ENCODE measurements around the gene CD63. TPM values are rescaled to one million over a fixed set of nuclear protein-coding genes. Genes with fewer than 3 reads are reported as not detected.
"Not testable (repeated sequence)": the region's sequence is repeated elsewhere in the genome, so short reads cannot be mapped to it uniquely, and the experiment has no call there.

The CD63 gene
- 177 TPM for polyA plus RNA-seq (2012; ENCODE audit: insufficient read depth, insufficient read length)

DNA sequence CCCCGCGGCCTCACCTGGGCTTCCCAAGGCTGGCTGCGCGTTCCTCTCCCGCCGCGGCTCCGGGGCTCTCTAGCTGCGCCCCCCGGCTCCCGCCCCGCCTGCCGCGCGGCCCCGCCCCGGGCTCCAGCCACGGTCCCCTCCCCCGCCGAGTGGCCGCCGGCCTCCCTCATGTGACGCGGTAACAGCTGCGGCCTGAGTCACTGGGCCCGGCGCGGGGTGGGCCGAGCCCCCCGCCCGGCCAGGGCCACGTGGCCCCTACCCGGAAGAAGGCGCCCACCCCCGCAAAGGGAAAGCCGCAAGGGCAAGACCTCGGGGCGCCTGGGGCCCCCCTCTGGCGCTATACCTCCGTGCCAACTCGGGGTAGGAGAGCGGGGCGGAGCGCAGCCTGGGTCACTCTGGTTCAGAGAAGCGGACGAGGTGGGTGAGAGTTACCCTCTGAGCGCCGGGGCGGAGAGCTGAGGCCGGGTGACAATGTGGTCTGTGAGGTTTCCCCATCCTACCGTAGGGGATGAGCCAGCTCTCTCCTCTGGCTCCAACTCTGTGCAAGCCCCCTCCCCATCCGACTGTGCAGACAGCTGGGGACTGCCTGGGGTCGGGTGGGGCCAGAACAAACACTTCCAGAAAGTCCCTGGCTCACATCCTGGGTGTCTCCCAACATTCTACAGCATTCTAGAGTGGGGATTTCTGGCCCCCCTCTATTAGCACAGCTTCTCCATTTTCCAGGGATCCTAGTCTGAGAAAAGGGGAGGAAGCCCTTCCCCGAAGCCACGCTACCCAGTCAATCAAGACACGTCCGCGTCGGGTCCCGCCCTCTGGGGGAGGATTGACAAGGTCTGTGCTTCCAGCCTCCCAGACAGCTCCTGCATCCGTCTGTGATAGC lies at the start of gene CD63:
Gene CD63, minus strand, starts transcription at position 71 of the 880 bp plus-strand sequence. CDS start 668 bp downstream, outside the sequence.
- H3K4me3 ChIP-seq (ENCODE audit: low read length) = peak within 1 kb of the TSS; percentile 86
- peak; percentile 67 for DNase-seq (ENCODE audit: low read depth, low spot score)

DNA sequence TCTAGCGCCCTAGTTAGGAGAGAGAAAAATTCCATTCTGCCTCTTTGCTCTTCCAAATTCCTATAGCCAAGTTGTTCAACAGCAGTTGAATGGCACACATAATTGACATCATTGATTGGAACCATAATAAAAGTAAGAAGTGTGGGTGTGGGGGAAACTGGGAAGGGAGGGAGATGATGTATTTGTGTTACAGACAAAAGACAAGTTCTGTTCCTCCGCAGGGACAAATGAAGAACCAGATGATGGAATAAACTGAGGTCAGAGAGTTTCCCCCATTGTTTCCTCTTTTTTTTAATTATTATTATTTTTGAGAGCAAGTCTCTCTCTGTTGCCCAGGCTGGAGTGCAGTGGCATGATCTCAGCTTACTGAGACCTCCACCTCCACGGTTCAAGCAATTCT lies 49.0 kb upstream of the CD63 start:
- DNase-seq (ENCODE audit: low read depth, low spot score) = no peak

GRCh38 chr12:55771736-55772135 lies 42.9 kb upstream of the CD63 start:
- DNase-seq (ENCODE audit: low read depth, low spot score) = no peak
- no peak overlapping the region for H3K4me3 ChIP-seq (ENCODE audit: low read length)

More for the DNA sequence above, 49.0 kb upstream of the CD63 start:
- H3K4me3 ChIP-seq (ENCODE audit: low read length) = no peak overlapping the region

- no peak overlapping the region for H3K4me3 ChIP-seq (ENCODE audit: low read length)
- DNase-seq (ENCODE audit: low read depth, low spot score) = no peak
Observed at GRCh38 chr12:55767156-55767555, 38.3 kb upstream of the CD63 start.

DNA sequence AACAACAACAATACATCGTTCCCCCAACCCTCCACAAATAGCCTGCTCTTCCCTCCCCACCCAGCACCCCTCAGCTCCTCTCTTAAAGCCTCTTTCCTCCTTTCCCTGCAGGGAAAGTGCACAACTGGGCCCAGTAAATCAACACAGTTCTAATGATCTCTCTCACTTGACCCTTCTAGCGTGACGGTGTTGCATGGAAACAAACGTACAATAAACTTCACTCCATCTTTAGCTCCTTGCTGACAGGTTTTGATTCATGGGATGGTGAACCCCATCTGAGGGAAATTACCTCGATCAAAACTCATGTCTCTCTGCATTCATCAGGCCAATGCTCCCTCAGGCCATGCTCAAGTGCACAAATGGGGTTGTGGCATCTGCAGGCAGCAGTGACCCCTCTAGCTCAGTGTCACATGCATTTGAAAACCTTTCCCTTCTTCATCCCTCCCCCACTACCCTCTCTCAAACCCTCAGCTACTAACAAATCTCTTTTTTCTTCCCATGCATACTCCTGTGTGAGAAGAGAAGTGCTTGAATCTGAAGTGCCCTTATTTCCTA lies 37.0 kb upstream of the CD63 start:
- H3K4me3 ChIP-seq (ENCODE audit: low read length) = no peak overlapping the region
- DNase-seq (ENCODE audit: low read depth, low spot score) = no peak

- no peak for DNase-seq (ENCODE audit: low read depth, low spot score)
Observed at GRCh38 chr12:55762646-55763045, 33.8 kb upstream of the CD63 start.

DNA sequence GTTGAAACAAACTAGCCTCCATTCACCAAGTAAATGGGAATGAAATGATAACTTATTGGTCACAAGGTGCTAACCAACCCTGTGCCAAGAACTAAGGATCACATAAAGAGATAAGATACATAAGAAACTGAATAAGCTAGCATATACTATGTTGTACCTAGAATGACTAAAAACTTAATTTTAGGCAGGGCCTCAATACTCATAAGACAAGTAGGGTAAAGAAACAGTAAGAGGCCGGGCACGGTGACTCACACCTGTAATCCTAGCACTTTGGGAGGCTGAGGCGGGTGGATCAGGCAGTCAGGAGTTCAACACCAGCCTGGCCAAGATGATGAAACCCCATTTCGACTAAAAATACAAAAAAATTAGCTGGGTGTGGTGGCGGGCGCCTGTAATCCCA lies 31.9 kb upstream of the CD63 start:
- H3K4me3 ChIP-seq (ENCODE audit: low read length) = no peak overlapping the region
- no peak for DNase-seq (ENCODE audit: low read depth, low spot score)

More at GRCh38 chr12:55762646-55763045, 33.8 kb upstream of the CD63 start:
- H3K4me3 ChIP-seq (ENCODE audit: low read length) = no peak overlapping the region

- H3K4me3 ChIP-seq (ENCODE audit: low read length); DNase-seq (ENCODE audit: low read depth, low spot score): not testable (repeated sequence)
Observed at GRCh38 chr12:55758575-55758974, 29.8 kb upstream of the CD63 start.

DNA sequence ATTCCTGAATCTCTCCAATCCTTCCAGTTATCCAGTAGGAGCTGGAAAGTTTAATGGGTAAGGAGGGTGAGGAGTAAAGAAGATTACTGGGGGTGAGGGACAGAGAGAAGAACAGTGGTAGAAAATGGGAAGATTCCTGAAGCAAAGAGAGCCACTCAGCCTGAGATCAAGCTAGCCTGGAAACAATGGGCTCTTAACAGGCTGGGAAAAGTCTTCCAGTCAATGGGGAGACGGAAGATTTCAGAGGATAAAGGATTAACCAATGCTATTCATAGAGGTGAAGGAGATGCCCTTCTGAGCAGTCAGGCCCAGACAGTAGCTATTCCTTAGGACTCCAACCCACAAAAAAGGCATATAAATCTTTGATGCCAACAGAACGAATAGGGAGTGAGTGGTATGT lies 28.9 kb upstream of the CD63 start:
- DNase-seq (ENCODE audit: low read depth, low spot score) = no peak
- H3K4me3 ChIP-seq (ENCODE audit: low read length) = no peak overlapping the region

- H3K4me3 ChIP-seq (ENCODE audit: low read length) = no peak overlapping the region
- no peak for DNase-seq (ENCODE audit: low read depth, low spot score)
Observed at GRCh38 chr12:55755246-55755645, 26.4 kb upstream of the CD63 start.

DNA sequence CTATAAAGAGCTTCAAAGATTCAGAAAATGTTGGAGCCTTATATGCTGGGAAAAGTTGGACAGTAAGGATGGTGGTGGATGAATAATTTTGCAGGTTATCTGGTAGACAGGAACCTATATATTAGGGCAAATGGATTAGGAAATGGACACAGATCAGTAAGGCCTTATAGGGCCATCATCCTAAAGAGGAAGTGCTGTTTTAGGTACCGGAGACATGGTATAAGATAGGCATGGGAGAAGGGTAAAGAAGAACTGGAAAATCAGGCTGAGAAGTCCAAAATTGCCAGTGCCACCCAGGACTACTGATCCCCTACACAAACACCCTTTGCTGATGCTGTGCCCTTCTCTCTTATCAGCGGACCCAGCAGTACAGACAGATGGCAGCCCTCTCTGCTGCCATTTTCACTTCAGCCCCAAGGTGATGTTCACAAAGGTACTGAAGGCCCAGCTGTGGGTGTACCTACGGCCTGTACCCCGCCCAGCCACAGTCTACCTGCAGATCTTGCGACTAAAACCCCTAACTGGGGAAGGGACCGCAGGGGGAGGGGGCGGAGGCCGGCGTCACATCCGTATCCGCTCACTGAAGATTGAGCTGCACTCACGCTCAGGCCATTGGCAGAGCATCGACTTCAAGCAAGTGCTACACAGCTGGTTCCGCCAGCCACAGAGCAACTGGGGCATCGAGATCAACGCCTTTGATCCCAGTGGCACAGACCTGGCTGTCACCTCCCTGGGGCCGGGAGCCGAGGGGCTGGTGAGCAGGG lies 19.6 kb upstream of the CD63 start:
- no peak for DNase-seq (ENCODE audit: low read depth, low spot score)
- no peak overlapping the region for H3K4me3 ChIP-seq (ENCODE audit: low read length)

- no peak overlapping the region for H3K4me3 ChIP-seq (ENCODE audit: low read length)
- no peak for DNase-seq (ENCODE audit: low read depth, low spot score)
Observed at GRCh38 chr12:55746913-55747231, 18.1 kb upstream of the CD63 start.

DNA sequence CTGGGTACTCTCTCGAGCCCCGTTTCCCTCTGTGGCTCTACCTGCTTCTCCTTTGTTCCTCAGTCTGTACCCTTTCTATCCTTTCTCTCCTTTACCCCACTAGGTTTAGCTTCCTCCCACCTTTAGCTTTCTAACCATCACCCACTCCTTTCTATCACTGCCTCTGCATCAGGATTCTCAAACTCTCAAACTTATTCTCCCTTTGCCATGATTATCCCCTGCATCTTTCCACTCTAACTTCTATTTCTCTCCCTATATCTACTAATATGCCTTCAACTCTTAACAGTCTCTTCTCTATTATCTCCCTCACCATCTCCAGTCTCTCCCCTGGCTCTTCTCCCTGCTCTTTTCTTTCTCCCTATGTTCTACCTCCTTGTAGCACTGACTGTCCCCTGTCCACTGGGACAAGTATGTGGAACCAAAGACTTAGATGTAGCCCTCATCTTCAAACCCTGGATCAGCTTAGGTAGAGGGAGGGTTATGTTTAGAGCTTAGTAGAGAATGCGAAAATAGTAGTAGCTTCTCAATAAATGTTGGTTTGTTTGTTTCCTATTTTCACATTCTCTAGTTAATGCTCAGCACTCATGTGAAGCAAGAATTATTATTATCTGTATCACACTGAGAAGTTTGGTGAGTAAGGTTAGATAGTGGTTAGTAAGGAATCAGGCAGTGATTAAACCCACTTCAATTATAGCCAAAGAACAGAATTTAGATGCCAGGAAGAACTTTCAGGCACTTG lies 17.5 kb upstream of the CD63 start:
- DNase-seq (ENCODE audit: low read depth, low spot score) = no peak
- no peak overlapping the region for H3K4me3 ChIP-seq (ENCODE audit: low read length)

- no peak for DNase-seq (ENCODE audit: low read depth, low spot score)
- H3K4me3 ChIP-seq (ENCODE audit: low read length) = no peak overlapping the region
Observed at GRCh38 chr12:55745361-55746173, 16.8 kb upstream of the CD63 start.

DNA sequence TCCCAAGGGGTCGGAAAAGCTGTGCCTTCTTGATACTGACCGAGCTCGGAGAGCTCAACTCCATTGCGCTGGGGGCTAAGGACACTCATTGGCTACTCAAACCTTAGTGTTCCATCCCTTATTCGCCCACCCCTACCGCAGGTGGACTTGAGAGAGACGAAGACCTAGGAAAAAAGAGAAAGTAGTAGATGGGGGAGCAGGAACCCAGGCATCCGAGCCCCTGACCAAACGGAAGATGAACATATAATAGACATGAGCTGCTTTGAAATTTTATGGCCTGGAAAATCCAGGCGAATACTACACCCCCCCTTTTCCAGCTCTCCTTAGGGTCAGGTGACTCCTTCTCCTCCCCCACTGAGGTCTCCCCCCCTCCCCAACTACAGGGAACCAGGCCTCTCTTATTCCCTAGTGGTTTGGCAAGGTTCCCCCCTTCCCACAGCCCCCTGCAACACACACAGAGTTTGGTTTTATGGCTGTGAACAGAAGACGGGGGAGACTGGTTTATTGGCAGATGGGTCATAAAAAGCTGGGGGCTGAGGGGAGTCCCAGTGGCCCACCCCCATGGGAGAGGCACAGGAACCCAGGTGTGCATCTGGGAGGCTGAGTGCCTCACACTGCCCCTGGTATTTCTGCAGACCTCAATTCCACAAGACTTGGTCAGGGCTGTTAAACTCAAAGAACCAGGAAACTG lies 15.7 kb upstream of the CD63 start:
- no peak for DNase-seq (ENCODE audit: low read depth, low spot score)
- H3K4me3 ChIP-seq (ENCODE audit: low read length) = peak overlapping the region; percentile 77

- DNase-seq (ENCODE audit: low read depth, low spot score) = no peak
- H3K4me3 ChIP-seq (ENCODE audit: low read length) = peak overlapping the region; percentile 77
Observed at GRCh38 chr12:55743406-55744339, 14.9 kb upstream of the CD63 start.
